B cell (primary cell): ENCODE measurements around the gene PACRG. TPM values are rescaled to one million over a fixed set of nuclear protein-coding genes. Genes with fewer than 3 reads are reported as not detected.

Experiments
- ATAC-seq: fragments of 200-7000 bp; cut with Tn5 transposase; one replicate; pipeline ENCODE4 v1.10.0; 2021; ENCODE audit warnings: low read depth, mild to moderate bottlenecking, moderate number of reproducible peaks, moderate library complexity
- CTCF ChIA-PET: fragments of 350-600 bp; sonication (Branson Sonifier 250); formaldehyde crosslinking; loops from one replicate; lab custom pipeline; 2021; ENCODE audit warnings: antibody characterized with exemption, inconsistent platforms; lab: Charles Lee
- POLR2A ChIA-PET: fragments of 350-600 bp; sonication (Branson Sonifier 250); formaldehyde crosslinking; loops from one replicate; lab custom pipeline; 2021; ENCODE audit warnings: antibody characterized with exemption; lab: Charles Lee
- DNase-seq: peaks from one replicate; pipeline ENCODE4 v3.0.0; 2013
- H2AFZ ChIP-seq: 2 replicates; pipeline ENCODE4 v1.6.1; 2012; ENCODE audit warnings: mild to moderate bottlenecking, low read depth, low read length; ENCODE audit not compliant: insufficient read depth, poor library complexity, severe bottlenecking
- H3K27ac ChIP-seq, 2 donors: 1 replicate in 1 of 2; 2 replicates in 1 of 2; pipeline ENCODE4 v1.5.1; 2012 to 2013; ENCODE audit warnings: low read length in 2 of 2, mild to moderate bottlenecking in 2 of 2, moderate library complexity in 1 of 2
- H3K27me3 ChIP-seq, 4 experiments: fragments of 200-600 bp in 1 of 4; sonication (generic) in 1 of 4; replicated peaks in 1 of 4; 1 replicate in 2 of 4; 2 replicates in 2 of 4; pipeline versions ENCODE4 v1.6.1 to v1.7.0; 2013 to 2016; ENCODE audit warnings: low read length in 3 of 4, mild to moderate bottlenecking in 2 of 4, mixed read lengths in 1 of 4, moderate library complexity in 1 of 4; ENCODE audit not compliant: insufficient read depth in 4 of 4, control insufficient read depth in 3 of 4; ENCODE audit errors: control extremely low read depth in 1 of 4
- H3K36me3 ChIP-seq, 2 experiments: replicated peaks in 1 of 2; 1 replicate in 1 of 2; 2 replicates in 1 of 2; pipeline versions ENCODE4 v1.6.1 to v1.7.1; 2013; ENCODE audit warnings: low read length in 1 of 2; ENCODE audit not compliant: insufficient read depth in 2 of 2, control insufficient read depth in 1 of 2; ENCODE audit errors: control extremely low read depth in 1 of 2, extremely low read depth in 1 of 2
- H3K4me1 ChIP-seq, 2 donors: fragments of 200-600 bp in 1 of 2; sonication (generic) in 1 of 2; 1 replicate in 1 of 2; 2 replicates in 1 of 2; pipeline versions ENCODE4 v1.5.1 to v1.6.1; 2013 to 2017; ENCODE audit warnings: low read length in 2 of 2; ENCODE audit not compliant: control insufficient read depth in 2 of 2, insufficient read depth in 2 of 2
- H3K4me2 ChIP-seq: replicated peaks from 2 replicates; pipeline ENCODE3; 2012; ENCODE audit warnings: mild to moderate bottlenecking, low read depth, low read length; ENCODE audit not compliant: poor library complexity, severe bottlenecking
- H3K4me3 ChIP-seq, 5 experiments: fragments of 200-600 bp in 1 of 5; sonication (generic) in 1 of 5; 1 replicate in 3 of 5; 2 replicates in 2 of 5; pipeline versions ENCODE4 v1.5.1 to v1.7.0; 2011 to 2016; ENCODE audit warnings: low read length in 4 of 5, mild to moderate bottlenecking in 4 of 5, low read depth in 2 of 5, control low read depth in 1 of 5, moderate library complexity in 1 of 5; ENCODE audit not compliant: insufficient read depth in 1 of 5; ENCODE audit errors: control extremely low read depth in 1 of 5, extremely low read depth in 1 of 5
- H3K79me2 ChIP-seq: fragments of 200-600 bp; sonication (generic); one replicate; pipeline ENCODE4 v1.6.0; 2016; ENCODE audit warnings: low read length; ENCODE audit not compliant: control insufficient read depth, insufficient read depth
- H3K9ac ChIP-seq: fragments of 200-600 bp; sonication (generic); 2 replicates; pipeline ENCODE4 v1.6.1; 2017; ENCODE audit warnings: mild to moderate bottlenecking, low read length, moderate library complexity
- H3K9me3 ChIP-seq, 3 donors: one replicate each; pipeline versions ENCODE4 v1.6.1 to v1.7.1; 2013; ENCODE audit warnings: low read length in 2 of 3; ENCODE audit not compliant: control insufficient read depth in 2 of 3, insufficient read depth in 1 of 3; ENCODE audit errors: control extremely low read depth in 1 of 3
- H4K20me1 ChIP-seq: 2 replicates; pipeline ENCODE4 v1.6.0; 2012; ENCODE audit warnings: mild to moderate bottlenecking, low read length; ENCODE audit not compliant: insufficient read depth, control insufficient read depth, poor library complexity, severe bottlenecking
- H3K27ac Mint-ChIP-seq: one replicate; pipeline ENCODE4 v1.8.0; 2021; ENCODE audit warnings: mixed read lengths
- H3K27me3 Mint-ChIP-seq: one replicate; pipeline ENCODE4 v1.8.0; 2021; ENCODE audit warnings: mixed read lengths
- H3K4me1 Mint-ChIP-seq: one replicate; pipeline ENCODE4 v1.8.0; 2021; ENCODE audit warnings: mixed read lengths
- H3K4me3 Mint-ChIP-seq: one replicate; pipeline ENCODE4 v1.8.0; 2021; ENCODE audit warnings: mixed read lengths
- H3K9me3 Mint-ChIP-seq: one replicate; pipeline ENCODE4 v1.8.0; 2022; ENCODE audit warnings: mixed read lengths; ENCODE audit not compliant: insufficient read depth
- EZH2 ChIP-seq: IDR thresholded peaks from 2 replicates; pipeline ENCODE4 v1.6.1; 2012; ENCODE audit warnings: borderline replicate concordance, low read depth, mild to moderate bottlenecking, moderate library complexity, low read length; ENCODE audit not compliant: insufficient read depth, poor library complexity, severe bottlenecking
- WGBS: methylation state at CpG from one replicate; pipeline ENCODE4 v1.1.5; 2013; ENCODE audit warnings: missing lambda C conversion rate; ENCODE audit not compliant: insufficient coverage; 5-methylcytosine and 5-hydroxymethylcytosine counted together
- intact Hi-C: fragments of 100-400 bp; cut with micrococcal nuclease; formaldehyde crosslinking; loops from one replicate; pipeline ENCODE4 v1.10.0; 2022
- polyA plus RNA-seq: library from polyadenylated mRNA; depleted of rRNA; stranded (reverse); fragments of >200 nt; gene quantifications from 2 replicates; pipeline ENCODE4 v1.2.3, GENCODE V29; 2012
- total RNA-seq, 2 donors: library from RNA; stranded (reverse); fragments of 120-200 nt in 1 of 2; gene quantifications; 1 replicate in 1 of 2; 2 replicates in 1 of 2; pipeline versions ENCODE4 v1.2.3 to v1.2.4, GENCODE V29; 2013 to 2022
- TF ChIP-seq, protein P1 (sequence below): fragments of 200-600 bp; IDR thresholded peaks from one replicate; pipeline ENCODE4 v1.8.0; 2022; ENCODE audit warnings: antibody characterized with exemption, mild to moderate bottlenecking

PACRG gene
- total and polyA plus RNA-seq, 2 donors (not counting 1 experiment from before 2014, with no cell fraction given) = not detected

DNA sequence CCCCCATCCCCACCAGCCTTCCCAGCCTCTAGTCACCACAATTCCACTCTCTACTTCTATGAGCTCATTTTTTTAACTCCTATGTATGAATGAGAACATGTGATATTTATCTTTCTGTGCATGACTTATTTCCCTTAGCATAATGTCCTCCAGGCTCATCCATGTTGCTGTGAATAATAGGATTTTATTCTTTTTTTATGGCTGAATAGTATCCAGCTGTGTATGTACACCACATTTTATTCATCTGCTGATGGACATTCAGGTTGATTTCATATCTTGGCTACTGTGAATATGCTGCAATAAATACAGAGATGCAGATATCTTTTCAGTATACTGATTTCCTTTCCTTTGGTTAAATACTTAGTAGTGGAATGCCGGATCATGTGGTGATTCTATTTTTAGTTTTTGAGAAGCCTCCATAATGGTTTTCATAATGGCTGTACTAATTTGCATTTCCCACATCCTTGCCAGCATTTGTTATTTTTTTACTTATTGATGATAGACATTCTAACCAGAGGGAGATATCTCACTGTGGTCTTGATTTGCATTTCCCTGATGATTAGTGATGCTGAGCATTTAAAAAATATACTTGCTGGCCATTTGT lies 194.9 kb downstream of the PACRG start:
- no CpG with 5 or more reads among the region's 1 CpG for WGBS
- ATAC-seq (no peak), DNase-seq (no peak)
- Histone ChIP-seq H3K4me3 (no peak overlapping the region), H3K27ac (no peak overlapping the region), H4K20me1 (no peaks in the 10 kb centered on the region), H3K9ac (no peak overlapping the region), H3K36me3 (no peaks in the 10 kb centered on the region), H3K4me1 (no peaks in the 10 kb centered on the region), H3K27me3 (no peaks in the 10 kb centered on the region), H3K9me3 (no peaks in the 10 kb centered on the region), H3K79me2 (no peaks in the 10 kb centered on the region), H2AFZ (no peak overlapping the region), H3K4me2 (no peak overlapping the region)
- intact Hi-C loops = no loop called here
- CTCF ChIA-PET = no interaction called here
- no peaks in the 10 kb centered on the region for H3K27me3 Mint-ChIP-seq
- peaks cover 2% of the 10 kb centered on the region for H3K9me3 Mint-ChIP-seq
- H3K4me1 Mint-ChIP-seq = no peaks in the 10 kb centered on the region
- no peak for TF ChIP-seq EZH2
- TF ChIP-seq, protein P1, sequence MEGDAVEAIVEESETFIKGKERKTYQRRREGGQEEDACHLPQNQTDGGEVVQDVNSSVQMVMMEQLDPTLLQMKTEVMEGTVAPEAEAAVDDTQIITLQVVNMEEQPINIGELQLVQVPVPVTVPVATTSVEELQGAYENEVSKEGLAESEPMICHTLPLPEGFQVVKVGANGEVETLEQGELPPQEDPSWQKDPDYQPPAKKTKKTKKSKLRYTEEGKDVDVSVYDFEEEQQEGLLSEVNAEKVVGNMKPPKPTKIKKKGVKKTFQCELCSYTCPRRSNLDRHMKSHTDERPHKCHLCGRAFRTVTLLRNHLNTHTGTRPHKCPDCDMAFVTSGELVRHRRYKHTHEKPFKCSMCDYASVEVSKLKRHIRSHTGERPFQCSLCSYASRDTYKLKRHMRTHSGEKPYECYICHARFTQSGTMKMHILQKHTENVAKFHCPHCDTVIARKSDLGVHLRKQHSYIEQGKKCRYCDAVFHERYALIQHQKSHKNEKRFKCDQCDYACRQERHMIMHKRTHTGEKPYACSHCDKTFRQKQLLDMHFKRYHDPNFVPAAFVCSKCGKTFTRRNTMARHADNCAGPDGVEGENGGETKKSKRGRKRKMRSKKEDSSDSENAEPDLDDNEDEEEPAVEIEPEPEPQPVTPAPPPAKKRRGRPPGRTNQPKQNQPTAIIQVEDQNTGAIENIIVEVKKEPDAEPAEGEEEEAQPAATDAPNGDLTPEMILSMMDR = no peak
- no peak overlapping the region for H3K4me3 Mint-ChIP-seq
- POLR2A ChIA-PET = no interaction called here
- no peak overlapping the region for H3K27ac Mint-ChIP-seq

DNA sequence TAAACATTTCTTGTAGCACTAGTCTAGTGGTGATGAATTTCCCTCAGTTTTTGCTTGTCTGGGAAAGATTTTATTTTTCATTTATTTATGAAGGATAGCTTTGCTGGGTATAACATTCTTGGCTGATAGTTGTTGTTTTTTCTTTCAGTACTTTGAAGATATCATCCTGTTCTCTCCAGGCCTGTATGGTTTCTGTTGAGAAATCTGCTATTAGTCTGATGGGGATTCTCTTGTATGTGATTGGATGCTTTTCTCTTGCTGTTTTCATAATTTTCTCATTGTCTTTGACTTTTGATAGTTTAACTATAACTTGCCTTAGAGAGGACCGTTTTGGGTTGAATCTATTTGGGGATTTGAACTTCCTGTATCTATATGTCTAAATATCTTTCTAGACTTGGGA lies 207.1 kb downstream of the PACRG start:
- H3K27me3 ChIP-seq = no peaks in the 10 kb centered on the region
- H3K36me3 ChIP-seq = no peaks in the 10 kb centered on the region
- H4K20me1 ChIP-seq = no peaks in the 10 kb centered on the region
- H3K4me1 Mint-ChIP-seq = no peaks in the 10 kb centered on the region
- ATAC-seq = no peak
- no peak overlapping the region for H3K4me2 ChIP-seq
- H2AFZ ChIP-seq = no peak overlapping the region
- no peak overlapping the region for H3K27ac Mint-ChIP-seq
- no peak overlapping the region for H3K27ac ChIP-seq
- no peak overlapping the region for H3K9ac ChIP-seq
- peaks cover 12% of the 10 kb centered on the region for H3K9me3 Mint-ChIP-seq
- CTCF ChIA-PET = no interaction called here
- H3K9me3 ChIP-seq = peaks cover 4 to 6% (median 5%) of the 10 kb centered on the region in 3 donors
- intact Hi-C loops = no loop called here
- H3K4me1 ChIP-seq = no peaks in the 10 kb centered on the region
- no peaks in the 10 kb centered on the region for H3K27me3 Mint-ChIP-seq
- no peaks in the 10 kb centered on the region for H3K79me2 ChIP-seq
- no peak for TF ChIP-seq EZH2
- TF ChIP-seq, protein P1 = no peak
- no CpG with 5 or more reads among the region's 1 CpG for WGBS
- no peak for DNase-seq
- POLR2A ChIA-PET = no interaction called here
- H3K4me3 ChIP-seq = no peak overlapping the region
- H3K4me3 Mint-ChIP-seq = no peak overlapping the region
